HG03064 (cell line): ENCODE results near the gene RAB11A.
A peak's percentile ranks its signal among the peaks of the same experiment; 100 is the strongest.

Experiments used
- ATAC-seq: cut with Tn5 transposase; IDR thresholded peaks from one replicate; pipeline ENCODE4 v1.9.1; 2021; ENCODE audit warnings: low read depth; ENCODE audit not compliant: unreplicated experiment

The RAB11A gene

DNA sequence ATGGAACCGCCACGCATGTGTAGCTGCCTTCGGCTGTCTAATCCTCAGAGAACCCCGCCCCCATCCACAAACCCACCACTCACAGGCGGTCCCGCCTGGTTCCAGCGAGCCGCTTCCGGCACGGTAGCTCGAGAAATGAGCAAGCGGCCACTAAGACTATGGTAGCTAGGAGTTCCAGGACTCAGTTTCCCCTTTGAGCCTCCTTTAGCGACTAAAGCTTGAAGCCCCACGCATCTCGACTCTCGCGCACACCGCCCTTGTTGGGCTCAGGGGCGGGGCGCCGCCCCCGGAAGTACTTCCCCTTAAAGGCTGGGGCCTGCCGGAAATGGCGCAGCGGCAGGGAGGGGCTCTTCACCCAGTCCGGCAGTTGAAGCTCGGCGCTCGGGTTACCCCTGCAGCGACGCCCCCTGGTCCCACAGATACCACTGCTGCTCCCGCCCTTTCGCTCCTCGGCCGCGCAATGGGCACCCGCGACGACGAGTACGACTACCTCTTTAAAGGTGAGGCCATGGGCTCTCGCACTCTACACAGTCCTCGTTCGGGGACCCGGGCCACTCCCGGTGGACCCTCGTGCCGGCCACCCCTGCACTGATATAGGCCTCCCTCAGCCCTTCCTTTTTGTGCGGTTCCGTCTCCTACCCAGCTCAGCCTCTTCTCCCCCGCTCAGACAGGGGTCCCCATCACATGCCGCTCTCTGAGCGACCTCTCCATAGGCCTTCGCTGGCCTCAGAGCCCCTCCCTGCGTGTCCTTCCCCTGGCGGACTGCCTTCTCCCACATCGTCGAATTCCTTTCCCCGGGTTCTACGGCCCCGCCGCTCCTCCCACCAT, at the start of gene RAB11A:
Gene RAB11A (plus strand): TSS at position 366 of the 828 bp plus-strand sequence. CDS start 95 bp downstream, at position 461.
- peak; percentile 83 for ATAC-seq

DNA sequence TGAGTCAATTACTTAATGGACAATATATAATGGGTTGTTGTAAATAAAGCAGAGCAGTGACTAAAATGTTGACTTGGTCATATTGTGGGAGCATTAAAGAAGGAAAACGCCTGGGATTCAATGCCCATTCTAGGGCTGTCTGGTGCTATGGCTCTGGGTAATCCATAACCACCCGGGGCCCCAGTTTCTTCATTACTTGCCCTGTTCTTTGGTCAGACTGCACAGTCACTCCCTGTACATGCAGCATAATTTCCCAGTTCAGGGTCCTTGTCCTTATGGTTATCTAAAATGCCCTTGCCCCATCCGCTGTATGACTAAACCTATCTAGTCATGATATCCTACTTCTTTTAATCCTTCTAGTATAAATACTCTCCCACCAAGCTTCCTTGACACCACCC, 49.7 kb upstream of the RAB11A start:
- ATAC-seq: no peak

DNA sequence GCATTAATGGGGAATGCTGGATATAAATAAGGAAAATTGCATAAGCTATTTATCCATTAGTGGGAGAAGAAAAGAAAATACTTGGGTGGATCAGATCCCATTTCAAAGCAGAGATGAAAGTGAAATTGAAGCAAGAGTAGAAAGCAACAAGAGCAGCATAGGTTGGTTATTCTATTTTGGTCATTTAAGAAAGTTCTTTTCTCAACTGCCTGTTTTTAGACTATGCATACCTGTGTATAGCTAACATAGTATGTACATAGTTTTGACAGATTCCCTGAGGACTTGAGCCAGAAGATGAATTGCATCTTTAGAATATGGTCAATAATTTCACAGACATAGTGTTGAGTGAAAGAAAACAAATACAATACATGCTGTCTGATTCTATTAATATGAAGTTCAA, 48.2 kb upstream of the RAB11A start:
- no peak for ATAC-seq

DNA sequence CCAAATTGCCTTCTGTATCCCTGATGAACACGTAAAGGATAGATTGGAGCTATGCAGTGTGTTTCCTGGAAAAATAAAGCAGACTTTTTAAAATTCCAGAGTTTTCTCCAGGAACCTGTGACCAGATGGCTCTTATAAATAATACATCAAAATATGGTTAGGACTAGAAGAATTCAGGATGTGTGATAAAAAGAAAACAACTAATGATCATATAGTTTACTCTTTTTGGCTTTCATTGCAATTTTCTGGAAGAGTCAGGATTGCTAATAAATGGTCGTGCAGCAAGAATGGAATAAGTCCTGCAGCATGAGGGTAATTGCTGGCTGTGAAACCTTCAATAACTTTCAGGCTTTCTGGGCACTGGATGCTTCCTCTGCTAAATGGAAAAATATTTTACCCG, 47.0 kb upstream of the RAB11A start:
- ATAC-seq: no peak

DNA sequence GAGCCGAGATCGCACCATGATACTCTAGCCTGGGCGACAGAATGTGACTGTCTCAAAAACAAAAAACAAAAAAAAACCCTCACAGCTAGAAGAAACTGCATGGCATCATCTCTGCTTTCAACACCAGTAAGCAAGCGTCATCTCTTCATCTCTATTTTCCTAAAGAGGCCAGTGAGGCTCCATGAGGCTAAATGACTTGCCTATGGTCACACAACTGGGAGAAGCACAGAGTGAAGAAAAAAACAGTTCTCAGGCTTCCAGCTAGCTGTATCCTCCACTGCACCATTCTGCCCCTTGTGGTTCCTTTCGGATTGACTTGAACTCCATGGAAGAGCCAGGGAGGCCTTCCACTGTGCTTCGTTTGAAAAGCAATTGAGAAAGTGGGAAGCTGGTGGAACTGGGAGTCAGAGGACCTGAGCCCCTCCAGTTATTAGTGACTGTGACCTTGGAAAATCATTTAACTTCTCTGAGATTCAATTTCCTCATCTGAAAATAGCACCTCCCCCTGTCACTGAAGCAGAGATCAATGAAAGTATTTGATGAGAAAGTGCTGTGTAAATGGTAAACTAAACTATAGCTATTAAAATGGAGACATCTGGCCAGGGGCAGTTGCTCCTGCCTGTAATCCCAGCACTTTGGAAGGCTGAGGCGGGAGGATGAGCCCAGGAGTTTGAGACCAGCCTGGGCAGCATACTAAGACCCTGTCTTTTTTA, 45.1 kb upstream of the RAB11A start:
- no peak for ATAC-seq

DNA sequence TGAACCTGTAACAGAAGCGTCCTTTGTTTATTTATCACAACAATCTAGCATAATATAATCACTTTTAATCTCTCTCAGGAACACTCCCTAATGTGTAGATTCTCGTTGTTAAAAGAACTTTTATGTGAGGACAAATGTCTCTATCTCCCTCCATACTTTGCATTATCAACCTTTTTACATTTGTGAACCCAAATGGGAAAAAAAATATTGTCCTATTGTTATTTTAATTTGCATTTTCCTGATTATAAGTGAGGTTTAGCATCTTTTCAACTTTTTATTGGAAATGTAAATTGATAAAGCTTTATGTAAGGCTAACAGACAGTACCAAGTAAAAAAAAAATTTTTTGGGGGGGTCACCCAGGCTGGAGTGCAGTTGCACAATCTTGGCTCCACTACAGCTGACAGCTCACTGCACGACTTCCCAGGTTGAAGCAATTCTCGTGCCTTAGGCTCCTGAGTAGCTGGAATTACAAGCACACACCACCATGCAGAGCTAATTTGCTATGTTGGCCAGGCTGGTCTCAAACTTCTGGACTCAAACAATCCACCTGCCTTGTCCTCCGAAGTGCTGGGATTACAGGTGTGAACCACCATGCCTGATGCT, 44.2 kb upstream of the RAB11A start:
- ATAC-seq: no peak

DNA sequence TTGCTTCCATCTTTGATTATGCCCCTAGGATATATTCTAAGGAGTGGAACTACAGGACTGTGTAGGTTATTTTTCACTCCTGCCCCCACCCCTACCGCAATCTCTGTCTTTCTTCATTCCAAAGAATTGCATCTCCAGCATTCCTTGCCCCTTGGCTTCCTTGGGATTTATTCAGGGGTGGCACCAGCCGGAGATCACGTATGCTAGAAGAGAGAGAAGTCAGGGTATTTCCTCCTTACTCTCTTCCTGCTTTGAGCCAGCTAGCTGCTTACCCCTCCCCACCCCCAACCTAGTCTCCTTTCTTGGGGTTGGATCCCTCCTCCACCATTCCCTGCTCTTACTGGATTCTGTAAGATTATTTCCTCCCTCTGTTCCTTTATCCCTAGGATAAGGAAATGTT, 42.2 kb upstream of the RAB11A start:
- no peak for ATAC-seq

DNA sequence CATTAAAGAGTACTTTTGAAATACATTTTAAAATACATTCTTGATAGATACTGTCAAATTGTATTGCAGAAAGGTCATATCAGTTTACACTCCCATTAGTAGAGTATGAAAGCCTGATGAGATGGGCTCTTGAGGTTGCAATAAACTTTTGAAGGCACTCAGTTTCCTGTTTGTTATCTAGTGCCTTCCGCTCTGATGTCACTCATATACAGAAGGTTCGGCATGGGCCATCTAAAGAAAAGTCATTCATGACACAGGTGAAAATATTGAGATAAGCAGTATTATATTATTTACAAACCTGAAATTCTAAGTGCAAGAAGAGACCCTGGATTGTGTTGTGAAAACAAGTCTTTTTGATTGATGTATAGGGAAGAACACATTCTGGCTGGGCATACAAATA, 40.7 kb upstream of the RAB11A start:
- no peak for ATAC-seq

DNA sequence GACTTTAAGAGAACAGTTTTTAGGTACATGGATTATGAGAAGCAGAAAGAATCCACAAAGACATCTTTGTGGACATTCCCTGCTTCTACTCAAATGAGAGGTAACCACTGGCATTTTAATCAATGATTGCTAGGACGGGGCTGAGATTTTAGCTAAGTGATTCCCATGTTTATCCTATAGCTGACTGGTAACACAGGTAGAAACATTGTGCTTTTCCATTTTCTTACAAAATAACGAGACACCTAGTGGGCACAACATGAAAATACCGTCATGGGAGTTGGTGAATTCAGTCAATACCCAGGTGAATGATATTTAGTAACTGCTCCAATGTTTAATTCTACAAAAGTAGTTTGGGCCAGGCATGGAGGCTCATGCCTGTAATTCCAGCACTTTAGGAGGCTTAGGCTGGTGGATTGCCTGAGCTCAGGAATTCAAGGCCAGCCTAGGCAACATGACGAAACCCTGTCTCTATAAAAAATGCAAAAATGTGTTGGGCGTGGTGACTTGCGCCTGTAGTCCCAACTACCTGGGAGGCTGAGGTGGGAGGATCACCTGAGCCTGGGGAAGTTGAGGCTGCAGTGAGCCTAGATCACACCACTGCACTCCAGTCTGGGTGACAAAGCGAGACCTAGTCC, 40.0 kb upstream of the RAB11A start:
- ATAC-seq: no peak

DNA sequence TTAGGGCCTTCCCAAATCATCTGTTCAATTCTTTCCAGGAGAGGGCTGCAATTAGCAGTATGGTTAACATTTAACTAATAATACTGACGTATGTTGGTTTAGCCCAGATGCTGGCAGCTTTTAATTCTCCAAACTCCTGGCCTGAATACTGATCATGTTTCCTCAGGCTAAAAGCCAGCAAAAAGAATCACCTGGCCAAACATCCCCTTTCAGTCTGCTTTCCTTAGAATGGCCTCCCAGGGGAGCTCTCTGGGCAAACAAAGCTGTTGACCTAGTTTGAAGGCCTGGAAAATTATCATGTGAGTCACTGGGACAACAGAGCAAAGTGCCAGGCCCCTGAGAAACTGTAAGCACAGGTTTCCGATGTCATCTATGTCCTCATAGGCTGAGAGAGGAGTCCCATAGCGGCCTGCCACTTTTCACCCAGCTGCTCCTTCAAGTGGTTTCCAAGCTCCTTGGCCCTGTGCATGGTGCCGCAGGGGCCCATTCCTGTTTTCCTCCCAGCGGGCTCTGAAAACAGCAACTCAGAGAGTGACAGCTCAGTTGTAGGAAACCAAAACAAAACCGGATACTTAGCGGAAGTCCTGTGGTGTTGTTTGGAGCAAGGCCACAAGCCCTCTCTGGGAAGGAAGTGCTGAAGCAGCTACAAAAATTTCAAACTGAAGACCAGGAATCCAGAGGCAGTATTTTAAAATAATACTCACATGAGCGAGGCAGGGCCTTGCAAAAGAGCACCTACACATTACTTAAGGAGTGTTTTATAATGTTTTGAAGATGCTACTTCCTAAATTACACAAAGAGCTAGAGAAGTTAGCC, 36.5 kb upstream of the RAB11A start:
- no peak for ATAC-seq

DNA sequence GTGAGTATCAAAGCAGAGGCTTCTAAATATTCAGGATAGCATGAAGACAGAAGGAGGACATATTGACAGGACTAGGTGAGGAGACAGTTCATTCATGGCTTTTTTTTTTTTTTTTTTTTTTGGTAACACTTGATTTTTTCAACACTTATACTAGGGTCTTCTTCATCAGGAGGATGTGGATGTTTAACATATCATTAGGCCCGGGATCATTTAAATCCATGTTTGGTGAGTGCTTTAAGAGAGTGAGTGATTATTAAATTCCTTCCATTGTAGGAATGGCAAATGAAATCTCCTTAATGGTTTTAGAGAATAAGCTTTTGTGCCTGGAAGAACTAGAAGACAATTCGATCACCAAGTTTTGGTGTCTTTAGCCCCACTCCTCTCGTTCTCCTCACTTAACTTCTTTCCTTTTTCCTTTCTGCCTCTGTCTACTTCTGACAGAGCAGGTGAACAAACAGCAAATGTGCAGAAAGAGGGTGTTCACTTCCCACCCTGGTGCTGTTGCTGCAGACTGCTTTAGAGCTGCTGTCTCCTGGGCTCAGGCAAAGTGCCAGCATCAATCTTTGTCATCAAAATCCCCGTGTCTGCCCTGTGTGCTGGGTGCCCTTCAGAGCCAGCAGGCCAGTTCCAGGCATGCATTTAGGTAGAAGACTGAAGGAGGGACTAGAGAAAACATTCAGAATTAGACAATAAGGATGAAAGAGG, 35.6 kb upstream of the RAB11A start:
- no peak for ATAC-seq

DNA sequence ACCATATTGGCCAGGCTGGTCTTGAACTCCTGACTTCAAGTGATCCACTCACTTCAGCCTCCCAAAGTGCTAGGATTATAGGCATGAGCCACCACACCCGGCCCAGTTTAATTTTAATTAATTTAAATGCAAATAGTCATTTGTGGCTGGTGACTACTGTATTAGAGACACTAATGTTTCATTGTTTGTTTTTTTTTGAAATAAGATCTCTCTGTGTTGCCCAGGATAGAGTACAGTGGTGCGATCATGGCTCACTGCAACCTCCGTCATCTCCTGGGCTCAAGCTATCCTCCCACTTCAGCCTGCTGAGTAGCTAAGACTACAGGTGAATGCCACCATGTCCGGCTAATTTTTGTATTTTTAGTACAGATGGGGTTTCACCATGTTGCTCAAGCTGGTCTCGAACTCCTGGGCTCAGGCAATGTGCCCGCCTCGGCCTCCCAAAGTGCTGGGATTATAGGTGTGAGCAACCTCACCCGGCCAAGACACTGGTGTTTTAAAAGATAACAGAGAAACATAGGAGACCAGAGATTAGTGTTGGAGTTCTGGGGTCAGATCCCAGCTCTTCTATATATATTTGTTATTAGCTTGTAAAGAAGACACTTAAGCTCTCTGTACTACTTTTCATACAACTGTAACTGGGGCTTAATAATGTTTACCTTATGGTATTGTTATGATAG, 34.5 kb upstream of the RAB11A start:
- no peak for ATAC-seq

DNA sequence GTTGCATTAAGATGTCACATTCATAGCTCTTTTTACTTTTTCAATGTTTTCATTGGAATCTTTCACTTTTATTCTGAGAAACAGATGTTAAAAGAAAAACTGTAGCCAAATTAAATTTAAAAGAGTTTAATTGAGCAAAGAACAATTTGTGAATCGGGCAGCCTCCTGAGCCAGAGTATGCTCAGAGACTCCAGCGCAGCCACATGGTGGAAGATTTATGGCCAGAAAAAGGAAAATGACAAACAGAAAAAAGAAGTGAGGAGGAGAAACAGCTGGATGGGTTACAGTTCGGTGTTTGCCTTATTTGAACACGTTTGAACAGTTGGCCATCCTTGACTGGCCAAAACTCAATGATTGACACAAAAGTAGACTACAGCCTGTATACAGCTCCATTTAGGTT, 33.8 kb upstream of the RAB11A start:
- ATAC-seq: no peak

DNA sequence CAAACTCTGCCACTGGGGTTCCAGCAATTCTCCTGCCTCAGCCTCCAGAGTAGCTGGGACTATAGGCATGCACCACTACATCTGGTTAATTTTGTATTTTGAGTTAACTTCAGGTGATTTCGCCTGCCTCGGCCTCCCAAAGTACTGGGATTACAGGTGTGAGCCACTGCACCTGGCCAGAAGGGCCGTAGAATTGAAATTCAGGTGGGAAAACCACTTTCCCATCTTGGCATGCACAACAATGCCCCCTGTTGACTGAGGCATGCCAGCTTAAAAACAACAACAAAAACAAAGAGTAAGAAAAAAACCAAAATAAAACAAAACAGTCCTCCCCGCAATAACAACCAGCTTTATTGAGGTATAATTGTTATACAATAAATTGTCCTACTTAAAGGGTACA, 32.6 kb upstream of the RAB11A start:
- no peak for ATAC-seq

DNA sequence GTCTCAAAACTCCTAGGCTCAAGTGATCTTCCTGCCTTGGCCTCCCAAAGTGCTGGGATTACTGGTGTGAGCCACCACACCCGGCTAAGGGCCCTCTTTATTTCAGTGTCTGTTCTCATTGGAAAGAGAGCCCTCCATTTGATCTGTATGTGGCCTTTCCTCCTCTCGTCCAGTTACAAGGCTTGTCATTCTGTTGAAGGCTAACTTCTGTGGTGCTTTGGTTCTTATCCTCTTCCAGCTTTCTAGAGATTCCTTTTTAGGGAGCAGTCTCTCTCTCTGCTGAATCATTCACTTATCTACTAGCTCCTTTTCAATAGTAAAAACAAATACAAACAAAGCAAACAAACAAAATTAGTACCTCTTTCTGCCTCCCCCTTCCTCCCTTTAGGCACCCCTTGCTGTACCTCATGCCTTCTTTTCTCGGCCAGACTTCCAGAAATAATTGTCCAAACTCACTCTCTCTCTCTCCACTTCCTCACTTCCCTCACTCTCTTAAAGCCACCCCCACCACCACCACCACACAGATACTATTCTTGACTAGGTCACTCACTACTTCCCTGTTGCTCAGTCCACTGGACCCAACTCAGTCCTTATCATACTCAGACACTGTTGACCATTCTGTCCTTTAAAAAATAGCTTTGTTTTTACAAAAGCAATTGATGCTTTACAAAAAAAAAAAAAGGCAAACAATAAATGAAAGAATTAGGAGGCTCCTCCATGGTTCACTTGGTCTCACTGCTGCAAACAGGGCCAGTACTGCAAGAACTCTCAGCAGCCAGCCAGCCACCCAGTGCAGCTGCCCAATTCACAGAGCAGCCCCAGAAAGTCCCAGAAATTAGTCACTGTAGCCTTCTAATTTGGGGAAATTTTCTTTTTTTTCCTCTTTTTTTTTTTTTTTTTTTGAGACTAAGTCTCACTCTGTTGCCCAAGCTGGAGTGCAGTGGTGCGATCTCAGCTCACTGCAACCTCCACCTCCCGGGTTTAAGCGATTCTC, 31.7 kb upstream of the RAB11A start:
- no peak for ATAC-seq

DNA sequence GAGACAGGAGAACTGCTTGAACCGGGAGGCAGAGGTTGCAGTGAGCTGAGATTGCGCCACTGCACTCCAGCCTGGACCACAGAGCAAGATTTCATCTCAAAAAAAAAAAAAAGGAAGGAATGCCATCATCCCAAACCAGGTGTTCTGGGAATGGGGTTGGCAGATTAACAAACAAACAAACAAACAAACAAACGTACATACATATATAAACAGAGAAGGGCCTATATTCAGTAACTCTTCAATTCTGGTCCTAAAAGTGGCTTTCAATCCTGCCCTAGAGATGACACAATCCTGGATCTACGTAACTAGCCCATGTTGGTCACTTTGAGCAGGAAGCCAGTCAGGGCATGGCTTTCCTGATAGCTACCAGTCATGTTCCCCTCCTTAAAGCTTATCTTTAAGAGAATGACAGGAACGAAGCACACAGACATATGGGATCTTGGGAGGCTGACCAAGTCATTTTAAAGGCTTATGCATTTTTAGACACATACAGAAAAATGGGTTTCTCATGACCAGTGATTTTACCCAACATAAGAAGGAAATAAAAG, 29.9 kb upstream of the RAB11A start:
- no peak for ATAC-seq

DNA sequence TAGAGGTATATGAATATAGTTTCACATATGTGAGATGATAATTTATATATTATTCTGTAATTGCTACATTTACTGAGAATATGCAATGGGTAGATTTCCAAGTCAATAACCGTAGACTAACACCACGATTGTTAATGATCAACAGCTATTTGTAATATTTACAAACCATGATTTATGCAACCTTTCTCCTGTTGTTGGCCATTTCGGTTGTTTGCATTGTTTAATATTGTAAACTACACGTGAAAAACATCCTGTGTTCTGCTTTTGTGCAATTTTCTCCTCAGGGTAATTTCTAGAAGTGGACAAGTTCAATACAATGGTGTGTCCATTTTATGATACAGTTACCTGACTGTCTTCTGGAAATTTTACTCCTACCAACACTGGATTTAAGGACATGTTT, 29.3 kb upstream of the RAB11A start:
- ATAC-seq: no peak
